MM.1S (cell line): Measurements from ENCODE around the gene SNAI3.

Experiments used
- DNase-seq: peaks from one replicate; pipeline ENCODE4 v3.0.0-alpha.2; 2015
- H2AFZ ChIP-seq: fragments of 300-600 bp; sonication (generic); 2 replicates; pipeline ENCODE4 v1.6.0; 2016; ENCODE audit warnings: antibody characterized with exemption, low read length
- H3F3A ChIP-seq: fragments of 300-600 bp; sonication (generic); 2 replicates; pipeline ENCODE4 v1.6.1; 2016; ENCODE audit warnings: mild to moderate bottlenecking, antibody characterized with exemption, low read length, moderate library complexity, mixed read lengths; ENCODE audit not compliant: insufficient read depth
- H3K27ac ChIP-seq: fragments of 300-600 bp; sonication (generic); 2 replicates; pipeline ENCODE4 v1.5.1; 2016; ENCODE audit warnings: mild to moderate bottlenecking, low read length
- H3K27me3 ChIP-seq: fragments of 300-600 bp; sonication (generic); replicated peaks from 2 replicates; pipeline ENCODE4 v1.6.0; 2016; ENCODE audit warnings: low read length; ENCODE audit not compliant: insufficient read depth
- H3K36me3 ChIP-seq: fragments of 300-600 bp; sonication (generic); replicated peaks from 2 replicates; pipeline ENCODE4 v1.6.1; 2016; ENCODE audit warnings: mild to moderate bottlenecking, low read length, mixed read lengths; ENCODE audit not compliant: insufficient read depth
- H3K4me1 ChIP-seq: fragments of 300-600 bp; sonication (generic); 2 replicates; pipeline ENCODE4 v1.6.1; 2016; ENCODE audit warnings: low read length, mixed read lengths
- H3K4me2 ChIP-seq: fragments of 300-600 bp; sonication (generic); 2 replicates; pipeline ENCODE4 v1.6.0; 2016; ENCODE audit warnings: low read depth, low read length
- H3K4me3 ChIP-seq: fragments of 300-600 bp; sonication (generic); 2 replicates; pipeline ENCODE4 v1.5.1; 2016; ENCODE audit warnings: low read length, mixed read lengths
- H3K79me2 ChIP-seq: fragments of 300-600 bp; sonication (generic); 2 replicates; pipeline ENCODE4 v1.6.1; 2016; ENCODE audit warnings: mixed run types, low read length, mixed read lengths
- H3K9ac ChIP-seq: fragments of 300-600 bp; sonication (generic); 2 replicates; pipeline ENCODE4 v1.6.1; 2016; ENCODE audit warnings: low read length, mixed read lengths
- H3K9me2 ChIP-seq: fragments of 300-600 bp; sonication (generic); replicated peaks from 2 replicates; pipeline ENCODE4 v1.6.1; 2016; ENCODE audit warnings: mild to moderate bottlenecking, low read length, mixed read lengths; ENCODE audit not compliant: insufficient read depth
- H3K9me3 ChIP-seq: fragments of 300-600 bp; sonication (generic); replicated peaks from 2 replicates; pipeline ENCODE4 v1.6.1; 2016; ENCODE audit warnings: mild to moderate bottlenecking, low read length, mixed read lengths; ENCODE audit not compliant: insufficient read depth
- H4K20me1 ChIP-seq: fragments of 300-600 bp; sonication (generic); 2 replicates; pipeline ENCODE4 v1.6.1; 2016; ENCODE audit warnings: mild to moderate bottlenecking, low read length, moderate library complexity, mixed read lengths; ENCODE audit not compliant: insufficient read depth
- CTCF ChIP-seq: fragments of 300-600 bp; sonication (generic); IDR thresholded peaks from 2 replicates; pipeline ENCODE4 v1.5.1; 2016; ENCODE audit warnings: antibody characterized with exemption, low read length, mixed read lengths
- EZH2 ChIP-seq: fragments of 300-600 bp; sonication (generic); optimal IDR thresholded peaks from 2 replicates; pipeline ENCODE3; 2017; ENCODE audit warnings: low read depth, mild to moderate bottlenecking, antibody characterized with exemption, low read length, mixed read lengths
- EZH2phosphoT487 ChIP-seq: fragments of 300-600 bp; sonication (generic); IDR thresholded peaks from 2 replicates; pipeline ENCODE4 v1.6.1; 2018; ENCODE audit warnings: antibody characterized with exemption, low read length

Gene SNAI3

DNA sequence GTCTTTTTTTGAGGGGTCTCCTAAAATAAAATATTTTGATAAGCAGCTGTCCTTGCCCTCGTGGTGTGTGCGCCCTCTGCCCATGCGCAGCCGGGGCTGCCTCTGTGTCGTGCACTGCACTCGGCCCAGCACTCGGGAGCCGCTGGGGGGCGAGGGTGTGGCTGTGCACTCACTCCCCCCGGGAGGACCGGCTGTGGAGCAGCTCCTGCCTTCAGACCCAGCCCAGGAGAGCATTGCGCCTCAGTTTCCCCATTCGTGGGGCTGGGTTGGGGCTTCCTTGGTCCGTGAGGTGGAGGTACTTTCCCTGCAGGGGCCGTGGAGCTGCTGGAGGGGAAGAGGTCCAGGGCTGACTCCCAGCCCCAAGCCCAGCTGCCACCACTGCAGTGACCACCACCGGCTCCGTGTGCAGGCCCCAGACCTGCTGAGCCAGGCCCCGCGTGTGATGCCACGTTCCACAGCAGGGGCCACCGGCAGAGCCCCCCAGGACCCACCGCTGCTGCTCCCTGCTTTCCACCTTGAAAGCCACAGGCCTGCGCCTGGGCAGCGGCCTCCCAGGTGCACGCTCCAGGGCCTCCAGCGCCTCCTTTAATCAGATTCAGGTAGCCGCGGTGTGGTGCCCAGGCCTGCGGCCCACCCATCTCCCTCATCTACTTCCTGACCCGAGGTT lies 54.3 kb downstream of the SNAI3 start:
- H3K36me3 ChIP-seq = no peaks in the 10 kb centered on the region

GRCh38 chr16:88631384-88631783 lies 54.9 kb downstream of the SNAI3 start:
- no peak for DNase-seq
- Histone ChIP-seq H3K4me2 (no peak overlapping the region), H3K27ac (no peak overlapping the region), H3K9me2 (no peaks in the 10 kb centered on the region), H4K20me1 (no peaks in the 10 kb centered on the region), H3K36me3 (no peaks in the 10 kb centered on the region), H2AFZ (no peak overlapping the region), H3K27me3 (no peaks in the 10 kb centered on the region), H3K9me3 (no peaks in the 10 kb centered on the region), H3F3A (peaks cover 8% of the 10 kb centered on the region; the same call in 1 of the 2 replicates), H3K4me3 (no peak overlapping the region), H3K79me2 (no peaks in the 10 kb centered on the region), H3K4me1 (peaks cover 8% of the 10 kb centered on the region; the same call in 1 of the 2 replicates), H3K9ac (no peak overlapping the region)
- TF ChIP-seq EZH2 (no peak), EZH2phosphoT487 (no peak), CTCF (no peak)

More for the DNA sequence above, 54.3 kb downstream of the SNAI3 start:
- H3K27ac ChIP-seq = no peak overlapping the region
- H3K4me3 ChIP-seq = no peak overlapping the region
- H2AFZ ChIP-seq = no peak overlapping the region
- no peaks in the 10 kb centered on the region for H3K9me2 ChIP-seq
- DNase-seq = no peak
- no peak overlapping the region for H3K9ac ChIP-seq
- H3K4me2 ChIP-seq = no peak overlapping the region
- no peaks in the 10 kb centered on the region for H3K9me3 ChIP-seq
- no peaks in the 10 kb centered on the region for H3K79me2 ChIP-seq
- no peaks in the 10 kb centered on the region for H3K27me3 ChIP-seq
- no peak for TF ChIP-seq EZH2phosphoT487
- TF ChIP-seq CTCF = no peak
- no peak for TF ChIP-seq EZH2
- H3K4me1 ChIP-seq = peaks cover 8% of the 10 kb centered on the region; the same call in 1 of the 2 replicates
- H4K20me1 ChIP-seq = no peaks in the 10 kb centered on the region
- H3F3A ChIP-seq = peaks cover 8% of the 10 kb centered on the region; the same call in 1 of the 2 replicates

DNA sequence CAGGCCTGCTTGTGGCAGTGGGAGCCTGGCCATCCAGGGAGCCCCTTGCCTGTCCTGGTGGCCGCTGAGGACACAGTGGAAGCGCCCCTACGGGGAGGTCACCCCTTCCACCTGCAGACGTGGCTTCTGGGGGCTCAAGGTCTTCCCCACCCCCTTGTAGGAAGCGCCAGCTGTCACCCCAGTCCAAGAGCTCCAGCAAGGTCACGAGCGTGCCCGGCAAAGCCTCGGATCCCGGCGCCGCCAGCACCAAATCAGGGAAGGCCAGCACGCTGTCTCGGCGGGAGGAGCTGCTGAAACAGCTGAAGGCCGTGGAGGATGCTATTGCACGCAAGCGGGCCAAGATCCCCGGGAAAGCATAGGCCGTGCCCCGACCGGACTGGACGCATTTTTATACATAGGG lies 55.4 kb downstream of the SNAI3 start:
- H3K9me2 ChIP-seq = no peaks in the 10 kb centered on the region
- TF ChIP-seq EZH2 (no peak), EZH2phosphoT487 (no peak), CTCF (no peak)
- H3K9me3 ChIP-seq = no peaks in the 10 kb centered on the region
- no peak overlapping the region for H3K9ac ChIP-seq
- no peaks in the 10 kb centered on the region for H3K36me3 ChIP-seq
- H2AFZ ChIP-seq = no peak overlapping the region
- no peak overlapping the region for H3K4me3 ChIP-seq
- no peak overlapping the region for H3K4me2 ChIP-seq
- peaks cover 8% of the 10 kb centered on the region; the same call in 1 of the 2 replicates for H3F3A ChIP-seq
- peaks cover 8% of the 10 kb centered on the region; the same call in 1 of the 2 replicates for H3K4me1 ChIP-seq
- no peak for DNase-seq
- no peaks in the 10 kb centered on the region for H4K20me1 ChIP-seq
- H3K27me3 ChIP-seq = no peaks in the 10 kb centered on the region
- no peak overlapping the region for H3K27ac ChIP-seq
- no peaks in the 10 kb centered on the region for H3K79me2 ChIP-seq
